ENCODE measurements around the gene RBM20. TPM values are rescaled to one million over a fixed set of nuclear protein-coding genes. Genes with fewer than 3 reads are reported as not detected.

RBM20 gene
- total RNA-seq, 2 experiments from 2014 or later = 0.40 to 0.50 TPM

DNA sequence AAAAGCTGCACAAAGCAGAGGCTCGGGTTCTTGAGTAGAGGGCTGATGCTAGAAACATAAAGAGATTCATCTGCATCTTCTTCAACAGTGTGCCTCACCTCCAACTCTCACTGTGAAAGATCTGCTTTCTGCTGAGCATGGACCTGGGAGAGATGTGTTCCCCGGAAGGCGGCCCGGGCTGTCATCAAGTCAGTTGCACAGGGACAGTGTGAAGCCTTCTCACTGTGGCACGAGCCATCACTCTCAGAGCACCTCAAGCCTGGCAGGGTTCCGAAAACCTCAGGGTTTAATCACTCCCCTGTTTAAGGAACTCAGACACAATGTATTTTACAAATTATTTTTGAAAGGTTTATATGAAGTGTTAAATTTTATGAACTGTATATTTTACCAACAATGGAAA lies 98.7 kb downstream of the RBM20 start:
- Mint-ChIP-seq H3K36me3 (ENCODE audit: low read depth) (no peaks in the 10 kb centered on the region), H3K4me1 (ENCODE audit: low read depth) (peaks cover 60% of the 10 kb centered on the region), H3K27me3 (ENCODE audit: low read depth) (no peaks in the 10 kb centered on the region), H3K9me3 (no peaks in the 10 kb centered on the region), H3K4me3 (peak overlapping the region; percentile 18), H3K27ac (no peak overlapping the region)
- intact Hi-C loops (cut with micrococcal nuclease) = loop anchor here (1.0 to 2.0 kb wide), 2 partner anchors 18 to 436 kb away; no protein-coding TSS in a partner anchor
- no peak for DNase-seq
- CTCF ChIA-PET = interaction anchor here (0.7 to 2.4 kb wide), 6 partner anchors 12 to 176 kb away, joined by 3 to 10 read pairs (median 4); partner anchors contain the start of genes BBIP1 and SHOC2

DNA sequence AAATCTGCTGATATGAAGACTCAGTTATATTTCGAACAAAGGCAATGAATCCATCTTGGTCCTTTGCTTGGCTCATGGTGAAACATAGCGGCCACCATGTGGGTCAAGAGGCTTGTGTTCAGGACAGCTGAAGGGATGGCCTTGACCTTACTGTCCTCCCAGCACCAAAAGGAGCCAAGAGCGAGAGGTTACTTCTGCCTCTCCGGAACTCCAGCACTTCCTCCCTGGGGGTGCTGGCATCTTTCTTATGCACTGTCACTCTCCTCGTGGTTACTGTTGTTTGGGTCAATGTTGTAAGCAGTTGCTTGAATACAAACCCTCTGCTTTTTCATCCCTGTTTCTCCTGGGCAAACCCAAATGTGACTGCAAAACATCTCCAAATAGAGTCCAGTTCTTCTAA lies 100.6 kb downstream of the RBM20 start:
- Mint-ChIP-seq H3K27me3 (ENCODE audit: low read depth) (no peaks in the 10 kb centered on the region), H3K4me3 (no peak overlapping the region), H3K9me3 (peaks cover 10% of the 10 kb centered on the region), H3K36me3 (ENCODE audit: low read depth) (peaks cover 7% of the 10 kb centered on the region), H3K27ac (no peak overlapping the region), H3K4me1 (ENCODE audit: low read depth) (peaks cover 70% of the 10 kb centered on the region)
- DNase-seq = no peak
- CTCF ChIA-PET = interaction anchor here (0.7 to 2.4 kb wide), 9 partner anchors 15 to 331 kb away, joined by 3 to 10 read pairs (median 5); partner anchors contain the start of gene ADRA2A
- intact Hi-C loops (cut with micrococcal nuclease) = no loop called here

DNA sequence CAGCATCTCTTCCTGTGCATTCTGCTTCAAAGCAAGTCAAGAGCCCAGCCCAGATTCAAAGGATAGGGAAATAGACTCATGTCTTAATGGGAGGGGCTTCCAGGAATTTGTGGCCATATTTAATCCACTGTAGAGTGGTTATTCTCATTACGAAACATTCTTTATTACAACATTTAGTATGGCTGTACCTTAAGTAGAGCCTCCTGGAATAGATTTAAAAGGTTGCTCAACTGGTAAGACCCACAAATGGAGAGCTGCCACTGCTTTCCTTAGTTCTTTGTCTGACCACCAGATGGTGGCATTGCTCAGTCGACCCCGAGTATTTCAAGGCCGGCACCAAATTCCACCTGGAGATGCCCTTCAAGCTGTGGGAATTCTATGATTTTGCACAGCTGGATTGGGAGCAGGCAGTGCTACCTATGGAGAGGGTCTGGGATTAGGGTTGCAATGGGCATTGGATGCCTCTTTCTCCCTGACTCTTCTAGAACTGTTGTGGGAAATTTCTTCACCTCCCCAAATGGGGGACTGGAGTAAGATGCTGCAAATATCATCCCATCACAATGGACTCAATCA lies 102.2 kb downstream of the RBM20 start:
- H3K9me3 Mint-ChIP-seq = peaks cover 11% of the 10 kb centered on the region
- H3K27me3 Mint-ChIP-seq (ENCODE audit: low read depth) = no peaks in the 10 kb centered on the region
- DNase-seq = peak; percentile 64
- H3K4me1 Mint-ChIP-seq (ENCODE audit: low read depth) = peaks cover 72% of the 10 kb centered on the region
- H3K27ac Mint-ChIP-seq = no peak overlapping the region
- no peak overlapping the region for H3K4me3 Mint-ChIP-seq
- peaks cover 7% of the 10 kb centered on the region for H3K36me3 Mint-ChIP-seq (ENCODE audit: low read depth)
- CTCF ChIA-PET = interaction anchor here (0.6 to 2.0 kb wide), 27 partner anchors 13 to 458 kb away, joined by 3 to 17 read pairs (median 3); partner anchors contain the start of genes ADRA2A and BBIP1
- intact Hi-C loops (cut with micrococcal nuclease) = loop anchor here (1.0 to 2.0 kb wide), 10 partner anchors 118 to 852 kb away; partner anchors contain the start of genes BBIP1 and SHOC2

DNA sequence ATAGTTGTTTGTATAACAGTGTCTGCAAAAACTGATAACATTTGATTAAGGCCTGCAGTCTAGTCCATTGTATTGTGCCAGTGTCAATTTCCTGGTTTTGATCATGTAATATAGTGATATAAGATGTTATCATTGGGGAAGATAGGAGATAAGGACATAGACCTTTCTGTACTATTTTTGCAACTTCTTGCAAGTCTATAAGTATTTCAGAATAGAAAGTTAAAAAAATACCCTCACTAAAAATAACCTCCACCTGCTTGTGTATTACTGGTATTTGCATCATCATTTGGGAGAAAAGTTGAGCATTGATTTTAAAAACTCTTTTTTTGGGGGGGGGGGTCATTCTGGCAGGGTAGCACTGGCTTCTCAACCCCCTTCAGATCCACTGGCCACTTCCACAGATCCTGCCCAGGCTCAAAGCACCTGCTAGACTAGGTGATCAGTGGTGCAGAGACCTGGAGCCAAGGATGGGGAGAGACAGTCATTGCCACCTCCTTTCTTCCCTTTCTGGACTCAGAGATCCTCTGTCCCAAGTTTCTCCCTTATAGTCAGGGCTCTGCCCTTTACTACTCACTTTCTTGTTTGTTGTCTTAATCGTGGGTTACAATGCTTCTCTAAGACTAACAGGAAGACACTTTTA lies 103.0 kb downstream of the RBM20 start:
- no peak for DNase-seq
- peaks cover 11% of the 10 kb centered on the region for H3K9me3 Mint-ChIP-seq
- intact Hi-C loops (cut with micrococcal nuclease) = loop anchor here (1.0 to 2.0 kb wide), 12 partner anchors 55 to 852 kb away; partner anchors contain the start of genes BBIP1 and SHOC2
- H3K4me1 Mint-ChIP-seq (ENCODE audit: low read depth) = peaks cover 72% of the 10 kb centered on the region
- H3K36me3 Mint-ChIP-seq (ENCODE audit: low read depth) = peaks cover 7% of the 10 kb centered on the region
- CTCF ChIA-PET = interaction anchor here (0.6 to 2.0 kb wide), 18 partner anchors 13 to 332 kb away, joined by 3 to 17 read pairs (median 4); partner anchors contain the start of genes ADRA2A and BBIP1
- H3K4me3 Mint-ChIP-seq = no peak overlapping the region
- H3K27ac Mint-ChIP-seq = peak overlapping the region; percentile 52
- H3K27me3 Mint-ChIP-seq (ENCODE audit: low read depth) = no peaks in the 10 kb centered on the region

DNA sequence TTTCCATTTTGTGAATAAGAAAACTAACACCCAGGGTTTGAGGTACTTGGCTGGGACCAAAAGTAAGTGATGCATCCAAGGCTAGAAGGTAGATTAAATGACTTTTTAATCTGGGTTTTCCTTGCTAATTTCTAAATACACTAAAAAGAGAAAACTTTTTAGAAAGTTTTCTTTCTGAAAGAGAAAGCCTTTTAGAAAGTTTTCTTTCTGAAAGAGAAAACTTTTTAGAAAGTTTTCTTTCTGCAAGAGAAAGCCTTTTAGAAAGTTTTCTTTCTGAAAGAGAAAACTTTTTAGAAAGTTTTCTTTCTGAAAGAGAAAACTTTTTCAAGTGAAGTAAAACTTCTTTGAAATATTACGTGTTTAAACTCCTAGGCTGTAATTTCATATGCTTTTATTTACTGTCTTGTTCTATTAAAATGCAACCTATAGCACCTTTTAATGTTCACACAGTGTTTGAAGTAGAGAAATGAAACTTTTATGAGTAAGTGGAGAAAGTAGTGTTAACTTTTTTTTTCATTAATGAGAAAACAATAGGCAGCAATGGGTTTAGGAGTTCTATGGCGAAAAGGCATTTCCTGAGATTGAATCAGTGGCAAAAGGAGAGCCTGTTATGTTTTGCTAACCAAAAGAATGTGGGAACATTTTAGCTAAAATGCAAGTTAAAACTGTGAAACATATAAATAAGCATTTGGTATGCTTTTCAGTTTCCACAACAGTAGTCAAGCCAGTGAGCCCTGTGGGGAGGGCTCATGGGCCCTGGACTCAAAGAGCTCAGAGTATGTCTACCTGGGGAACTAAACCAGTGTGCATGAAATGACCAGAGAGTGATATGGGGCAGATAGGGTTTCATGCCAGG lies 103.7 kb downstream of the RBM20 start:
- H3K27ac Mint-ChIP-seq = peak overlapping the region; percentile 80
- CTCF ChIA-PET = interaction anchor here (0.7 to 1.2 kb wide), 2 partner anchors 11 to 1287 kb away, joined by 3 read pairs; no protein-coding TSS in a partner anchor
- no peak overlapping the region for H3K4me3 Mint-ChIP-seq

DNA sequence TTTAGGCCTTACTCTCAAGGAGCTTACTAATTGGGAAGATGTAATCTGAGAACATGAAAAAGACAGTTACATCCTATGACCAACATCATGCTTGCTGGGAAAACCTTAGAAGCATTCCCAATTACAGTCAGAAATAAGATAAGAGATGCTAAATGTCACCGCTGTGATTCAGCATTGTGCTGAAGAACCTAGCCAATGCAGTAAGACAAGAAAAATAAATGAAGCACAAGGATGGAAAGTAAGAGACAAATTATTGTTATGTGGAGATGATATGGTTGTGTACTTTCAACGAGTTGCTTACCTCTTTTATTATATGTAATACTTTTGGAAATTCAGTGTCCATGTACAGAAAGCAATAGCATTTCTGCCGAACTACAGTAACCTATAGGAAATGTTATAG lies 104.8 kb downstream of the RBM20 start:
- Mint-ChIP-seq H3K4me1 (ENCODE audit: low read depth) (peaks cover 66% of the 10 kb centered on the region), H3K9me3 (peaks cover 11% of the 10 kb centered on the region), H3K27me3 (ENCODE audit: low read depth) (no peaks in the 10 kb centered on the region), H3K36me3 (ENCODE audit: low read depth) (peaks cover 7% of the 10 kb centered on the region), H3K27ac (peak overlapping the region; percentile 80), H3K4me3 (no peak overlapping the region)
- intact Hi-C loops (cut with micrococcal nuclease) = loop anchor here (1.0 kb wide), 1 partner anchor 25 kb away; no protein-coding TSS in a partner anchor
- no peak for DNase-seq
- CTCF ChIA-PET = interaction anchor here (0.6 to 1.2 kb wide), 3 partner anchors 10 to 1566 kb away, joined by 3 read pairs; no protein-coding TSS in a partner anchor

More for the DNA sequence above, 103.7 kb downstream of the RBM20 start:
- no peaks in the 10 kb centered on the region for H3K27me3 Mint-ChIP-seq (ENCODE audit: low read depth)
- H3K4me1 Mint-ChIP-seq (ENCODE audit: low read depth) = peaks cover 68% of the 10 kb centered on the region
- intact Hi-C loops (cut with micrococcal nuclease) = loop anchor here (1.0 to 2.0 kb wide), 5 partner anchors 26 to 851 kb away; no protein-coding TSS in a partner anchor
- H3K36me3 Mint-ChIP-seq (ENCODE audit: low read depth) = peaks cover 7% of the 10 kb centered on the region
- DNase-seq = no peak
- H3K9me3 Mint-ChIP-seq = peaks cover 11% of the 10 kb centered on the region

DNA sequence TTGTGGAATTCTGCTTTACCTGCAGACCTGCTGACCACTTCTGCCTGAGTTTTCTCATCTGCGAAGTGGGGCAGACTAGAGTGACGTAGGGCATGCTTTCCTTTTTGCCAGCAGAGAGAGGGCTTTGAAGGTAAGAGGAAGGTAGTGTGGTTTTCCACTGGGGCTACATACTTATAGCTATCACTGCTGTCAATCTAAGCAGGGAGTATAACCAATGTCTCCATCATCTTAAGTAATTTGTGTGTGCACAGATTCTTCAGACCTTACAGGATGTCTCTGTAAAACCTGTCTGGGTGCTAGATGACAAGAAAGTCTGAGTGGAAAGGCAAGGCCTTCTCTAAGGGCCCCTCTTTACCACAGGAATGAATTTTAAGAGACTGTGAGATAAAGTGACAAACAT lies 106.8 kb downstream of the RBM20 start:
- Mint-ChIP-seq H3K36me3 (ENCODE audit: low read depth) (peaks cover 7% of the 10 kb centered on the region), H3K4me3 (no peak overlapping the region), H3K27ac (peak overlapping the region; percentile 68), H3K27me3 (ENCODE audit: low read depth) (no peaks in the 10 kb centered on the region), H3K9me3 (peaks cover 11% of the 10 kb centered on the region), H3K4me1 (ENCODE audit: low read depth) (peaks cover 69% of the 10 kb centered on the region)
- CTCF ChIA-PET = interaction anchor here (1.2 kb wide), 1 partner anchor 146 kb away, joined by 4 read pairs; no protein-coding TSS in a partner anchor
- no peak for DNase-seq
- intact Hi-C loops (cut with micrococcal nuclease) = no loop called here

DNA sequence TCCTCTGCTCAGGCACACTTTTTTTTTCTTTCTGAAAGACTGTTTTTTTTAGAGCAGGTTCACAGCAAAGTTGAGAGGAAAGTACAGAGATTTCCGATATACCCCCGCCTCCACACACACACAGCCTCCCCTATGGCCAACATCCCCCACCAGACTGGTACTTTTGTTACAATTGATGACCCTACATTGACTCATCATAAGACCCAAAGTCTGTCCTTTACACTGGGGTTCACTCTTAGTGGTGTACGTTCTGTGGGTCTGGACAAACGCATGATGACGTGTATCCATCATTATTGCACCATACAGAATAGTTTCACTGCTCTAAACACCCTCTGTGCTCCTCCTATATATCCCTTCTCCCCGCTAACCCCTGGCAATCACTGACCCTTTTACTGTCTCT lies 107.7 kb downstream of the RBM20 start:
- intact Hi-C loops (cut with micrococcal nuclease) = no loop called here
- no peak overlapping the region for H3K4me3 Mint-ChIP-seq
- no peak for DNase-seq

DNA sequence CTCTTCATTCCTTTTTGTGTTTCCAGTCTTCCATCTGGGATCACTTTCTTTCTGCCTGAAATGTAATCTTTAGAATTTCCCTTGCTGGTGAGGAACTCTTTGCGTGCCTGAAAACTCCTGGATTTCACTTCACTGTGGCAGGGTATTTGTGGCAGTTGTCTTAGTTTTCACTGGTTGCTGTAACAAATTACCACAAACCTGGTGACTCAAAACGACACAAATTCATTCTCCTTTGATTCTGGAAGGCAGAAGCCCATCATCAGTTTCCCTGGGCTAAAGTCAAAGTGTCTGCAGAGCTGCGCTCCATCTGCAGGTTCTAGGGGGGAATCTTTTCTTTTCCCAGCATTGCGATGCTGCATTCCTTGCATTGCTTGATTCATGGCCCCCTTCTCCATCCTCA lies 109.3 kb downstream of the RBM20 start:
- peaks cover 50% of the 10 kb centered on the region for H3K4me1 Mint-ChIP-seq (ENCODE audit: low read depth)
- H3K9me3 Mint-ChIP-seq = peaks cover 10% of the 10 kb centered on the region
- no peak overlapping the region for H3K27ac Mint-ChIP-seq
- no peaks in the 10 kb centered on the region for H3K27me3 Mint-ChIP-seq (ENCODE audit: low read depth)
- peaks cover 6% of the 10 kb centered on the region for H3K36me3 Mint-ChIP-seq (ENCODE audit: low read depth)
- no peak for DNase-seq
- intact Hi-C loops (cut with micrococcal nuclease) = no loop called here
- CTCF ChIA-PET = no interaction called here
- H3K4me3 Mint-ChIP-seq = no peak overlapping the region

More for the DNA sequence above, 107.7 kb downstream of the RBM20 start:
- H3K4me1 Mint-ChIP-seq (ENCODE audit: low read depth) = peaks cover 63% of the 10 kb centered on the region
- CTCF ChIA-PET = no interaction called here
- H3K9me3 Mint-ChIP-seq = peaks cover 11% of the 10 kb centered on the region
- peak overlapping the region; percentile 70 for H3K27ac Mint-ChIP-seq
- H3K27me3 Mint-ChIP-seq (ENCODE audit: low read depth) = no peaks in the 10 kb centered on the region
- H3K36me3 Mint-ChIP-seq (ENCODE audit: low read depth) = peaks cover 7% of the 10 kb centered on the region

DNA sequence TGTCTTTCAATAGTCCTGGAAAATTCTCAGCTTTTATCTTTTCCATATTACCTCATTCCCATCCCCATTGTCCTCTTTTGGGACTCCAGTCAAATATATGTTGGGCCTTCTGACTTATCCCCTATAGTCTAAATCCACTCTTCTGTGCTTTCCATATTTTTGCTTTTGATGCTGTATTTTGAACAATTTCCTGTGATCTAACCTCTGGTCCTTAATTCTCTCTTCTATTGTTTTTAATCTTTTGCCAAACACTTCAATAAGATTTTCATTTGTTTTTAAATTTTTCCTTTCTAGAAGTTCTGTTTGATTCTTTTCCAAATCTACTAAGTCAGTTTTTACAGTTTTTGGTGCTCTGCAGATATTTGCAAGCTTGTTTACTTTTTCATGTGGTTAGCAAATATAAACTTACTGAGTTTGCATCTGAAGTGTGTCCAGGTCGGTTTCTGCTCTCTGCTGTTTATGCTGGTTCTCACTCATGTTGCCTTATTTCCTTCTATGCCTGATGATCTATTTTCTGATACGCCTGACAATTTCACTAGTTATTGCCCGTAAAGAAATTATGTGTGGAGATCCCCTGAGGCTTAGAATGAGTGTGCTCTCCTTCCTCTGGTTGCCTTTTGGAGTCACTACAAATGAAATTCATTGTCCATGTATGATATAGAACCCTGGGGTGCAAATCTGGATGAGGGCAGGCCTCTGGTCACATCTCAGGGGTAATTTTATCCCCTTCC lies 110.4 kb downstream of the RBM20 start:
- CTCF ChIA-PET = interaction anchor here (0.7 kb wide), 1 partner anchor 1698 kb away, joined by 3 read pairs; no protein-coding TSS in a partner anchor
- DNase-seq = no peak
- H3K4me3 Mint-ChIP-seq = no peak overlapping the region
- H3K9me3 Mint-ChIP-seq = peaks cover 4% of the 10 kb centered on the region
- peaks cover 44% of the 10 kb centered on the region for H3K4me1 Mint-ChIP-seq (ENCODE audit: low read depth)
- H3K27ac Mint-ChIP-seq = no peak overlapping the region
- no peaks in the 10 kb centered on the region for H3K27me3 Mint-ChIP-seq (ENCODE audit: low read depth)
- intact Hi-C loops (cut with micrococcal nuclease) = no loop called here
- peaks cover 3% of the 10 kb centered on the region for H3K36me3 Mint-ChIP-seq (ENCODE audit: low read depth)

DNA sequence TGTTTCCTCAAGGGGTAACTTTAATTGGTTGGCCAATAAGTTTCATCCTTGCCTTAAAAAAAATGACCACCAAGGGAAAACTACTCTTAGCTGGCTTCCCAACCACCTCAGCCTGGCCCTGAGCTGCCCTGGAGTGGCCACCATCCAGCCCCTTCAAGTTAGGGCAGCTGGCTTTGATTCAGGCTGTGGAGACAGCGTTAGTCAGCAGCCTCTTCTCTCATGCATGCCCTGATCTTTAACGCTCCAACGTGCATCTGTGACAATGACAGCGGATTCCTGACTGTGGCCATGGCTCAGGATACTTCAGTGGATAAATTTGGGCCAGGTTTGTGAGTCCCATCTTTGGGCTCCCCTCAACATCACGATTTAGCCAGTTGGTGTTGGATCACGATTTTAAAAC lies 111.6 kb downstream of the RBM20 start:
- Mint-ChIP-seq H3K36me3 (ENCODE audit: low read depth) (no peaks in the 10 kb centered on the region), H3K9me3 (no peaks in the 10 kb centered on the region), H3K4me3 (no peak overlapping the region), H3K27ac (no peak overlapping the region), H3K27me3 (ENCODE audit: low read depth) (no peaks in the 10 kb centered on the region), H3K4me1 (ENCODE audit: low read depth) (peaks cover 34% of the 10 kb centered on the region)
- intact Hi-C loops (cut with micrococcal nuclease) = no loop called here
- DNase-seq = no peak
- CTCF ChIA-PET = interaction anchor here (0.7 kb wide), 1 partner anchor 138 kb away, joined by 3 read pairs; no protein-coding TSS in a partner anchor
